Ishikawa (cell line): ENCODE results near the gene CDH23.

ENCODE experiments used
- CEBPB ChIP-seq: IDR thresholded peaks from 2 replicates; pipeline ENCODE4 v1.6.1; 2012
- CREB1 ChIP-seq: IDR thresholded peaks from 2 replicates; pipeline ENCODE4 v1.6.1; 2012; ENCODE audit warnings: low read depth
- EGR1 ChIP-seq: IDR thresholded peaks from 2 replicates; pipeline ENCODE4 v1.6.1; 2012
- EP300 ChIP-seq: IDR thresholded peaks from 2 replicates; pipeline ENCODE4 v1.6.1; 2012; ENCODE audit warnings: borderline replicate concordance
- FOXM1 ChIP-seq: IDR thresholded peaks from 2 replicates; pipeline ENCODE4 v1.6.1; 2012; ENCODE audit warnings: low read depth, borderline replicate concordance
- NFIC ChIP-seq: IDR thresholded peaks from 2 replicates; pipeline ENCODE4 v1.6.1; 2012
- RAD21 ChIP-seq: IDR thresholded peaks from 2 replicates; pipeline ENCODE4 v1.6.1; 2012; ENCODE audit warnings: low read depth
- TAF1 ChIP-seq: IDR thresholded peaks from 2 replicates; pipeline ENCODE4 v1.6.1; 2012; ENCODE audit warnings: low read depth, mild to moderate bottlenecking
- TCF12 ChIP-seq: IDR thresholded peaks from 2 replicates; pipeline ENCODE4 v1.6.1; 2012; ENCODE audit warnings: low read depth
- TEAD4 ChIP-seq: IDR thresholded peaks from 2 replicates; pipeline ENCODE4 v1.6.1; 2012
- YY1 ChIP-seq: IDR thresholded peaks from 2 replicates; pipeline ENCODE4 v1.6.1; 2012; ENCODE audit warnings: low read depth
- ZBTB7A ChIP-seq: IDR thresholded peaks from 2 replicates; pipeline ENCODE4 v1.6.1; 2012; ENCODE audit warnings: low read depth
- TF ChIP-seq, protein P1 (sequence below): IDR thresholded peaks from 2 replicates; pipeline ENCODE4 v1.6.1; 2012; ENCODE audit warnings: low read depth, mild to moderate bottlenecking
- TF ChIP-seq, protein P2 (sequence below): IDR thresholded peaks from 2 replicates; pipeline ENCODE4 v1.6.1; 2012
- TF ChIP-seq, protein P3 (sequence below): IDR thresholded peaks from 2 replicates; pipeline ENCODE4 v1.6.1; 2012

Gene CDH23

DNA sequence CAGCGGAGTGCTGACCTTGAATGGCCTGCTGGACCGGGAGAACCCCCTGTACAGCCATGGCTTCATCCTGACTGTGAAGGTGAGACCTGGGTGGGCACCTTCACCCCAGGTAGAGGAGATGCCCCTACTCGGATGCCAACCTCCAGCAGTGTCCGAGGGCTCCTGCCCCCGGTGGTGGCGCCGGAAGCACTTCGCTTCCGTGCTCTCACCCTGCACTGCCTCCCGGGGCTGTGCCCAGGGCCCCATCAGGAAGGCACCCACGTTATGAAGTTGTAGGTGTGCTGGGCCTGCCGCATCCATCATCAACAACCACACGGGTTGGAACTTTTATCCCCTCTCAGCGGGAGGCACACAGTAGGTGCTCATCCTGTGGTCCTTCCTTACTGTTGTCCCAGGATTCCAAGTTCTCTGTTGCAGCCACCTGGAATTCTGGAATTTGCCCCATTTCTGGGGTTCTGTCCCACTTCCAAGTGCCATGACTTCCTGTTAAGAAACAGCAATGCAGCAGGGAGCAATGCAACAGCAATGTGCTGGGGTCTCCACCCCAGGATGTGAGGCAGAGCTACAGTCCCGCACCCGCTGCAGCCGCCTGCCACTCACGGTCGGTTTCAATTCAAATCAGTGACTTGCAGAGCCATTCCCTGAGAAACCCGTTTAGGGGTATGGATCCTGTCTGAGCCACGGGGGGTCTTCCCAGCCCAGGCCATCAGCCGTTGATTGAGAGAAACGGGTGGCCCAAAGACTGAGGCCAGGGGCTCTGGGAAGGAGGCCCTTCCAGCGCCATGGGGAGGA is 219.0 kb downstream of the CDH23 start:
- no peak for TF ChIP-seq RAD21
- no peak for TF ChIP-seq CEBPB
- TF ChIP-seq, protein P1, sequence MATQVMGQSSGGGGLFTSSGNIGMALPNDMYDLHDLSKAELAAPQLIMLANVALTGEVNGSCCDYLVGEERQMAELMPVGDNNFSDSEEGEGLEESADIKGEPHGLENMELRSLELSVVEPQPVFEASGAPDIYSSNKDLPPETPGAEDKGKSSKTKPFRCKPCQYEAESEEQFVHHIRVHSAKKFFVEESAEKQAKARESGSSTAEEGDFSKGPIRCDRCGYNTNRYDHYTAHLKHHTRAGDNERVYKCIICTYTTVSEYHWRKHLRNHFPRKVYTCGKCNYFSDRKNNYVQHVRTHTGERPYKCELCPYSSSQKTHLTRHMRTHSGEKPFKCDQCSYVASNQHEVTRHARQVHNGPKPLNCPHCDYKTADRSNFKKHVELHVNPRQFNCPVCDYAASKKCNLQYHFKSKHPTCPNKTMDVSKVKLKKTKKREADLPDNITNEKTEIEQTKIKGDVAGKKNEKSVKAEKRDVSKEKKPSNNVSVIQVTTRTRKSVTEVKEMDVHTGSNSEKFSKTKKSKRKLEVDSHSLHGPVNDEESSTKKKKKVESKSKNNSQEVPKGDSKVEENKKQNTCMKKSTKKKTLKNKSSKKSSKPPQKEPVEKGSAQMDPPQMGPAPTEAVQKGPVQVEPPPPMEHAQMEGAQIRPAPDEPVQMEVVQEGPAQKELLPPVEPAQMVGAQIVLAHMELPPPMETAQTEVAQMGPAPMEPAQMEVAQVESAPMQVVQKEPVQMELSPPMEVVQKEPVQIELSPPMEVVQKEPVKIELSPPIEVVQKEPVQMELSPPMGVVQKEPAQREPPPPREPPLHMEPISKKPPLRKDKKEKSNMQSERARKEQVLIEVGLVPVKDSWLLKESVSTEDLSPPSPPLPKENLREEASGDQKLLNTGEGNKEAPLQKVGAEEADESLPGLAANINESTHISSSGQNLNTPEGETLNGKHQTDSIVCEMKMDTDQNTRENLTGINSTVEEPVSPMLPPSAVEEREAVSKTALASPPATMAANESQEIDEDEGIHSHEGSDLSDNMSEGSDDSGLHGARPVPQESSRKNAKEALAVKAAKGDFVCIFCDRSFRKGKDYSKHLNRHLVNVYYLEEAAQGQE, result no peak
- TF ChIP-seq EP300, result no peak
- TF ChIP-seq EGR1, result no peak
- no peak for TF ChIP-seq TAF1
- no peak for TF ChIP-seq YY1
- no peak for TF ChIP-seq NFIC
- TF ChIP-seq, protein P2, sequence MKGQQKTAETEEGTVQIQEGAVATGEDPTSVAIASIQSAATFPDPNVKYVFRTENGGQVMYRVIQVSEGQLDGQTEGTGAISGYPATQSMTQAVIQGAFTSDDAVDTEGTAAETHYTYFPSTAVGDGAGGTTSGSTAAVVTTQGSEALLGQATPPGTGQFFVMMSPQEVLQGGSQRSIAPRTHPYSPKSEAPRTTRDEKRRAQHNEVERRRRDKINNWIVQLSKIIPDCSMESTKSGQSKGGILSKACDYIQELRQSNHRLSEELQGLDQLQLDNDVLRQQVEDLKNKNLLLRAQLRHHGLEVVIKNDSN, result no peak
- TF ChIP-seq TEAD4, result no peak
- TF ChIP-seq CREB1, result no peak
- TF ChIP-seq, protein P3, sequence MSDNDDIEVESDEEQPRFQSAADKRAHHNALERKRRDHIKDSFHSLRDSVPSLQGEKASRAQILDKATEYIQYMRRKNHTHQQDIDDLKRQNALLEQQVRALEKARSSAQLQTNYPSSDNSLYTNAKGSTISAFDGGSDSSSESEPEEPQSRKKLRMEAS, result no peak
- no peak for TF ChIP-seq FOXM1
- no peak for TF ChIP-seq TCF12
- no peak for TF ChIP-seq ZBTB7A

DNA sequence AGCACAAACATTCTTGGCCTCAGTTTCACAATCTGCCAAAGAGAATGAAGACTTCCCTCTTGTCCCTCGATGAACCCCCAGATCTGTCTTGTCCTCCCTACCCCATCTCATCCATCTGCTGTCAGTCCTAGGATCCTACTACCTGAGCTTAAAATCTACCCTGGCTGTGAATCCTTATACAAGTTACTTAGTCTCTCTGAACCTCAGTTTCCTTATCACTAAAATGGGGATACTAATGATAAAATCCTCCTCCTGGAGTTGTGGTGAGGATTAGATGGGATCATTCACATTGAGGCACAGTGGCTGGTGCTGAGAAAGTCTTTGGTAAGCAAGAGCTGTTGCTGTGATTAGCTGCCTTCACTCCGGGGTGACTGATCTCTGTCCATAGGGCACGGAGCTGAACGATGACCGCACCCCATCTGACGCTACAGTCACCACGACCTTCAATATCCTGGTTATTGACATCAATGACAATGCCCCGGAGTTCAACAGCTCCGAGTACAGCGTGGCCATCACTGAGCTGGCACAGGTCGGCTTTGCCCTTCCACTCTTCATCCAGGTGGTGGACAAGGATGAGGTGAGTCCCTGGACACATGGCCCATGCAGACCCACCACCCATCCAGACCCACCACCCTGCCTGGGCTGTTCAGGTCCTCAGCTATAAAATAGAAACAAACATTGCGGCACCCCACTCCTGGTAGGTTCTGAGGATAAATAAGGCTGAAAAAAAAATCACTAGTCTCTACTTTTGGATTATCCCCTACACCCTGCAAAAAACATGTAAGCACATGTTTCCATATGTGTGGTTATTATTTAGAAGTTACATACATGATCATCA is 220.3 kb downstream of the CDH23 start:
- no peak for TF ChIP-seq FOXM1
- TF ChIP-seq, protein P3, result no peak
- TF ChIP-seq, protein P2, result no peak
- TF ChIP-seq TAF1, result no peak
- no peak for TF ChIP-seq TCF12
- TF ChIP-seq CEBPB, result no peak
- no peak for TF ChIP-seq EP300

DNA sequence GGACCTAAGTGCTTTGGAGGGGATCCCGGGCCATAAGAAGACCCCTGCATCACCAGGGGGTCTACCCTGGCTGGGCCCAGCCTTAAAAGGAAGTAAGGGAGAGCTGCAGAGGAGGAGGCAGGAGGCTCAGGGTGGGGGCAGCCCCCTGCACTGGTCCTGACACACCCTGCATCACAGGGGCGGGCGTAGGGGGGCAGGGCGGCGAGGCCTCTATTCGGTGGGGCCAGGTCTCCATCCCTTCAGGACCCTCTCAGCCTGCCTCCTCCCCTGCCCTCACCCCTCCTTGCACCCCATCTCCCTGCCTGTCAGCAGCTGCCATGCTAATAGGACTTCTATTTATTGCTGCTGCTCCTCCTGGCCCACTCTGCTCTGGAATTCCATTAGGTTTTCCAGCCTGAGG is 221.5 kb downstream of the CDH23 start:
- TF ChIP-seq EGR1, result no peak
- no peak for TF ChIP-seq NFIC
- no peak for TF ChIP-seq FOXM1
- TF ChIP-seq RAD21, result no peak
- no peak for TF ChIP-seq TAF1

DNA sequence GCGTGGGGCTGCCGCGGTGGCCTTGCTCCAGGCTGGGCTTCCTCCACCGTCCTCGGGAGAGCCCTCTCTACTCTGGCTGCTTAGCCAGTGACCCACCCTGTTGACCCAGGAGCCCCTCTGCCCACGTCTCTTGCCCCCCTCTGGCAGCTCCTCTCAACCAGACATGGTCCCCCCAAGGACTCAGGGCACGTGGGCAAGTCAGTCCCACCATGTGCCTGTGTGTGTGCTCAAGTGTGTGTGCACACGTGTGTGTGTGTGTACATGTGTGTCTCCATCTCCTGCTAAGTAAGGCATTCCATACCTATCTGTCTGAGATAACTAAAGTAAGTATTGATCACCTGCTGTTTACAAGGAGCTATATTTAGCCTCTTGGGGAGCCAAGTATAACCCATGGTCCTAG is 221.9 kb downstream of the CDH23 start:
- TF ChIP-seq, protein P3, result no peak
- TF ChIP-seq, protein P2, result no peak
- no peak for TF ChIP-seq EP300
- TF ChIP-seq YY1, result no peak
- TF ChIP-seq NFIC, result no peak
- TF ChIP-seq ZBTB7A, result no peak
- no peak for TF ChIP-seq TEAD4
- TF ChIP-seq, protein P1, result no peak
- TF ChIP-seq FOXM1, result no peak
- no peak for TF ChIP-seq CREB1
- no peak for TF ChIP-seq EGR1
- TF ChIP-seq RAD21, result no peak
- no peak for TF ChIP-seq TAF1
- TF ChIP-seq TCF12, result no peak
- no peak for TF ChIP-seq CEBPB

DNA sequence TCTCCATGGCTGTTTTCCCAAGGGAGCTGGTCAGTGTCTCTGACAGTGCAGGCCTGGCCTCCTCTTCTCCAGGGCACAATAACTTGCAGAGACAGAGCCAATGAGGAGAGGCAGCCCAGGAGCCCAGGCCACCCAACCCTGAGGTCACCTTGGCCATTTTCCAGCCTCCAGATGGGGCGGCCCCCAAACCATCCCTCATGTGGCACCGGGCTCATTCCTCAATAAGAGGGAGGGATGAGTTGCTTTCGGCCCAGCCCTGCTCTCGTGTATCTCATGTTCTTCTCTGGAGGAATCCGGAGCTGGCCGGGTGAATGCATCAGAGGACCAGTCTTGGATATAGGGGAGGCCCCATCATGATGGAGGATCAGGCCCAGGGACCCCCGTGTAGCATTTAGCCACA is 223.9 kb downstream of the CDH23 start:
- TF ChIP-seq, protein P1, result no peak
- TF ChIP-seq EGR1 (no peak), CEBPB (no peak), CREB1 (no peak), TAF1 (no peak), NFIC (no peak), ZBTB7A (no peak), TEAD4 (no peak), TCF12 (no peak), YY1 (no peak), RAD21 (no peak), EP300 (no peak), FOXM1 (no peak)
- TF ChIP-seq, protein P2, result no peak
- TF ChIP-seq, protein P3, result no peak
